Caco-2 (cell line): ENCODE measurements around the gene OLFML2A. TPM values are rescaled to one million over a fixed set of nuclear protein-coding genes. Genes with fewer than 3 reads are reported as not detected.

ENCODE experiments used
- BruUV-seq: library from RNA; stranded (reverse); fragments of 400-500 nt; replicated peaks from 2 replicates; lab custom pipeline; 2021; lab: Mats Ljungman, UMichigan
- CTCF ChIA-PET: fragments of 300-600 bp; sonication (Branson Sonifier 250); formaldehyde crosslinking; loops from one replicate; lab custom pipeline; 2022; ENCODE audit warnings: antibody characterized with exemption; lab: Charles Lee
- POLR2A ChIA-PET: fragments of 300-600 bp; sonication (Branson Sonifier 250); formaldehyde crosslinking; loops from one replicate; lab custom pipeline; 2022; ENCODE audit warnings: antibody characterized with exemption; lab: Charles Lee
- DNase-seq, 2 experiments: peaks; one replicate each; pipeline versions ENCODE4 v3.0.0 to v3.0.0-alpha.2; 2020 to 2022
- H3K27me3 ChIP-seq: replicated peaks from 2 replicates; pipeline ENCODE4 v1.6.0; 2011; ENCODE audit warnings: low read length; ENCODE audit not compliant: control insufficient read depth, insufficient read depth
- H3K36me3 ChIP-seq: 2 replicates; pipeline ENCODE4 v1.5.1; 2011; ENCODE audit warnings: low read length; ENCODE audit not compliant: control insufficient read depth, insufficient read depth
- H3K4me1 ChIP-seq: fragments of 250-450 bp; sonication (Bioruptor Pico); 2 replicates; pipeline ENCODE4 v1.5.1; 2020; ENCODE audit warnings: mild to moderate bottlenecking
- H3K4me3 ChIP-seq: 2 replicates; pipeline ENCODE4 v1.5.1; 2011; ENCODE audit warnings: low read depth, mild to moderate bottlenecking, control low read depth, low read length
- H3K9me3 ChIP-seq: fragments of 250-450 bp; sonication (Bioruptor Pico); 2 replicates; pipeline ENCODE4 v1.5.1; 2020; ENCODE audit warnings: mild to moderate bottlenecking, moderate library complexity
- H3K27ac Mint-ChIP-seq: one replicate; pipeline ENCODE4 v1.8.0; 2022; ENCODE audit warnings: mixed read lengths; ENCODE audit not compliant: unreplicated experiment
- H3K27me3 Mint-ChIP-seq: one replicate; pipeline ENCODE4 v1.8.0; 2022; ENCODE audit warnings: mixed read lengths; ENCODE audit not compliant: insufficient read depth, unreplicated experiment
- H3K36me3 Mint-ChIP-seq: one replicate; pipeline ENCODE4 v1.8.0; 2022; ENCODE audit warnings: mild to moderate bottlenecking, mixed read lengths; ENCODE audit not compliant: insufficient read depth, unreplicated experiment
- H3K4me1 Mint-ChIP-seq: one replicate; pipeline ENCODE4 v1.8.0; 2022; ENCODE audit warnings: low read depth, mixed read lengths; ENCODE audit not compliant: unreplicated experiment
- H3K4me3 Mint-ChIP-seq: one replicate; pipeline ENCODE4 v1.8.0; 2022; ENCODE audit warnings: mild to moderate bottlenecking, moderate library complexity, mixed read lengths; ENCODE audit not compliant: unreplicated experiment
- H3K9me3 Mint-ChIP-seq: one replicate; pipeline ENCODE4 v1.8.0; 2022; ENCODE audit warnings: mixed read lengths; ENCODE audit not compliant: unreplicated experiment
- intact Hi-C: fragments of 100-400 bp; cut with micrococcal nuclease; formaldehyde crosslinking; loops from one replicate; pipeline ENCODE4 v1.10.0; 2022; ENCODE audit not compliant: unreplicated experiment
- total RNA-seq: library from RNA; stranded (reverse); gene quantifications from 2 replicates; pipeline ENCODE4 v1.2.3, GENCODE V29; 2022
- TF ChIP-seq, protein P1 (sequence below), 2 experiments: fragments of 200-600 bp in 1 of 2; IDR thresholded peaks; 1 replicate in 1 of 2; 2 replicates in 1 of 2; pipeline versions ENCODE4 v1.5.1 to v1.8.0; 2011 to 2022; ENCODE audit warnings: antibody characterized with exemption in 1 of 2, control low read depth in 1 of 2, inconsistent platforms in 1 of 2, low read depth in 1 of 2, low read length in 1 of 2, mild to moderate bottlenecking in 1 of 2, moderate library complexity in 1 of 2; ENCODE audit not compliant: insufficient read depth in 1 of 2, severe bottlenecking in 1 of 2, unreplicated experiment in 1 of 2

The OLFML2A gene
- total RNA-seq, 1 experiment from 2014 or later: 1.1 TPM

DNA sequence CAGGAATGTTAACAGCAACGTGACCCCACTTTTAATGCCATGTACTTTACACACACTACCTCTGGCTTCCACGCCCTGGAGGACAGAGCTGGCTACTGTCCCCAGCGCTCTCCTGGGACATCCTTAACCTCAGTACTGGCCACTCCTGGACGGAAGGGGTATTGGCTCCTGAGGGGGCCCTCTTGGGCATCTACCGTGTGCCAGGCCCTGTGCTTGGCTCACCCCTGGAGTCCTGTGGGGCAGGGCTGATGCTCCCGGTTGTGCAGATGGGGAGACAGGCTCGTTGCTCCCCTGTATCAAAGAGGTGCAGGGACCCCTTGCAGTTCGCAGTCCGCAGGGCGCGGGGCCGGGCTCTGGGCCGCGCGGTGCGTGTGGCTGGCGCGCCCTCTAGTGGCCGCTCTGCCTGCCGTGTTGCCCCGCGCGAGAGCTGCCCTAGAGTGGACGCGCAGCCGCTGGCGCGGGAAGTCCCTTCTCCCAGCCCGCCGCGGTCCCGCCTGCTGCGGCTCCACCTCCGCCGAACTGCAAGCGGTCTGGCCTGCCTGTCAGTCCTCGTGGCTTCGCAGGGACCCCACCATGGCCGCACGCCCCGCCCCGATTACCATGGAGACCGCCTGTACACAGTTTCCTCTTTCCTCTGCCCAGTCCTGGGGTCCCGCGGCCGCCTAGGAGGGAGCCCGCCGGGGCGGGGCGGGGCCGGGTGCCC is 76.0 kb downstream of the OLFML2A start, which contains the start of gene WDR38:
Gene WDR38 (plus strand): TSS at position 632 of the 703 bp plus-strand sequence. CDS start 72 bp downstream, outside the sequence.
- Mint-ChIP-seq H3K4me1 (peaks cover 6% of the 10 kb centered on the region), H3K27me3 (no peaks in the 10 kb centered on the region), H3K9me3 (no peaks in the 10 kb centered on the region), H3K36me3 (peaks cover 49% of the 10 kb centered on the region), H3K4me3 (peak within 1 kb of the TSS; percentile 75), H3K27ac (peak within 1 kb of the TSS; percentile 76)
- TF ChIP-seq, protein P1, sequence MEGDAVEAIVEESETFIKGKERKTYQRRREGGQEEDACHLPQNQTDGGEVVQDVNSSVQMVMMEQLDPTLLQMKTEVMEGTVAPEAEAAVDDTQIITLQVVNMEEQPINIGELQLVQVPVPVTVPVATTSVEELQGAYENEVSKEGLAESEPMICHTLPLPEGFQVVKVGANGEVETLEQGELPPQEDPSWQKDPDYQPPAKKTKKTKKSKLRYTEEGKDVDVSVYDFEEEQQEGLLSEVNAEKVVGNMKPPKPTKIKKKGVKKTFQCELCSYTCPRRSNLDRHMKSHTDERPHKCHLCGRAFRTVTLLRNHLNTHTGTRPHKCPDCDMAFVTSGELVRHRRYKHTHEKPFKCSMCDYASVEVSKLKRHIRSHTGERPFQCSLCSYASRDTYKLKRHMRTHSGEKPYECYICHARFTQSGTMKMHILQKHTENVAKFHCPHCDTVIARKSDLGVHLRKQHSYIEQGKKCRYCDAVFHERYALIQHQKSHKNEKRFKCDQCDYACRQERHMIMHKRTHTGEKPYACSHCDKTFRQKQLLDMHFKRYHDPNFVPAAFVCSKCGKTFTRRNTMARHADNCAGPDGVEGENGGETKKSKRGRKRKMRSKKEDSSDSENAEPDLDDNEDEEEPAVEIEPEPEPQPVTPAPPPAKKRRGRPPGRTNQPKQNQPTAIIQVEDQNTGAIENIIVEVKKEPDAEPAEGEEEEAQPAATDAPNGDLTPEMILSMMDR (IDR thresholded peaks at IDR 0.05; ENCODE audit: insufficient read depth in 1 of 2, low read depth in 1 of 2, low read length in 1 of 2, severe bottlenecking in 1 of 2, unreplicated experiment in 1 of 2): peak; percentile 78 to 99
- CTCF ChIA-PET: interaction anchor here (0.5 to 11.7 kb wide), 30 partner anchors 8 to 472 kb away, joined by 3 to 325 read pairs (median 4); partner anchors contain the start of genes ARPC5L, HSPA5, NR6A1 and OLFML2A
- no TSS peak for BruUV-seq
- Histone ChIP-seq H3K9me3 (no peaks in the 10 kb centered on the region), H3K27me3 (no peaks in the 10 kb centered on the region), H3K36me3 (no peaks in the 10 kb centered on the region; the same call in 1 of the 2 replicates), H3K4me1 (peaks cover 7% of the 10 kb centered on the region; the same call in 1 of the 2 replicates), H3K4me3 (peak within 1 kb of the TSS; percentile 47)
- POLR2A ChIA-PET: interaction anchor here (0.5 to 1.4 kb wide), 5 partner anchors 9 to 326 kb away, joined by 3 to 9 read pairs (median 3); partner anchors contain the start of genes ARPC5L and RPL35
- peak; percentile 83 to 85 for DNase-seq
- intact Hi-C loops: loop anchor here (1.0 to 2.0 kb wide), 4 partner anchors 34 to 141 kb away; no protein-coding TSS in a partner anchor

DNA sequence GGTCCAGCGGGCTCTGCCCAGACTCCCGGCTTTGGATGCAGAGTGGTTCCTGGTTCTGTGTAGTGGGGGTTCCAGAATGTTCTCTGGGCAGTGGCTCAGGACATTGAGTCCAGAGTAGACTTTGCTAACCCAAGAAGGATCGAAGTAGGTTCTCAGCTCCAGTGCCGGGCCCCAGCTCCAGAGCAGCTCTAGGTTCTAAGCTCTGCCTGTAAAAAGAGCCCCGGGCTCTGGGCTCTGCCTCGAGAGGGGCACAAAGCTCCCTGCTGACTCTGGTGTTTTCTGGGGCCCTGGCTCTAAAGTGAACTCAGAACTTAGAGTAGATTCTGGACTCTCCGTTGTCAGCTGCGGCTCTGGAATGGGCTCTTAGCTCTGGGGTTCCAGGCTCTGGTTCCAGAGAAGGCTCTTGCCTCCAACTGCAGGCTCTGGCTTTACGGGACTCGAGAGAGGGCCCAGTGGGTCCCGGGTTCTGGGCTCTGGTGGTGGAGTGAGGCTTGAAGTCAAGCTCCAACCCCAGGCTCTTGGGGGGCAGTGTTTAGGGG is 76.7 kb downstream of the OLFML2A start:
- no peaks in the 10 kb centered on the region for H3K27me3 Mint-ChIP-seq
- H3K4me3 Mint-ChIP-seq: peak overlapping the region; percentile 75
- peaks cover 56% of the 10 kb centered on the region for H3K36me3 Mint-ChIP-seq
- intact Hi-C loops: loop anchor here (2.0 kb wide), 1 partner anchor 35 kb away; no protein-coding TSS in a partner anchor
- ChIA-PET POLR2A (interaction anchor here (0.6 to 1.4 kb wide), 2 partner anchors 8 to 82 kb away, joined by 3 to 9 read pairs; partner anchors contain the start of genes ARPC5L and RPL35), CTCF (interaction anchor here (0.6 to 11.7 kb wide), 22 partner anchors 8 to 471 kb away, joined by 3 to 325 read pairs (median 8); partner anchors contain the start of genes ARPC5L, HSPA5, NR6A1 and OLFML2A)
- no TSS peak for BruUV-seq
- no peaks in the 10 kb centered on the region for H3K27me3 ChIP-seq
- peak overlapping the region; percentile 76 for H3K27ac Mint-ChIP-seq
- peaks cover 6% of the 10 kb centered on the region for H3K4me1 Mint-ChIP-seq
- peak overlapping the region; percentile 47 for H3K4me3 ChIP-seq
- no peak for DNase-seq
- H3K4me1 ChIP-seq: peaks cover 7% of the 10 kb centered on the region; the same call in 1 of the 2 replicates
- no peaks in the 10 kb centered on the region for H3K9me3 ChIP-seq
- TF ChIP-seq, protein P1 (IDR thresholded peaks at IDR 0.05; ENCODE audit: insufficient read depth in 1 of 2, low read depth in 1 of 2, low read length in 1 of 2, severe bottlenecking in 1 of 2, unreplicated experiment in 1 of 2): no peak
- no peaks in the 10 kb centered on the region for H3K9me3 Mint-ChIP-seq
- peaks cover 1% of the 10 kb centered on the region; the same call in 1 of the 2 replicates for H3K36me3 ChIP-seq

DNA sequence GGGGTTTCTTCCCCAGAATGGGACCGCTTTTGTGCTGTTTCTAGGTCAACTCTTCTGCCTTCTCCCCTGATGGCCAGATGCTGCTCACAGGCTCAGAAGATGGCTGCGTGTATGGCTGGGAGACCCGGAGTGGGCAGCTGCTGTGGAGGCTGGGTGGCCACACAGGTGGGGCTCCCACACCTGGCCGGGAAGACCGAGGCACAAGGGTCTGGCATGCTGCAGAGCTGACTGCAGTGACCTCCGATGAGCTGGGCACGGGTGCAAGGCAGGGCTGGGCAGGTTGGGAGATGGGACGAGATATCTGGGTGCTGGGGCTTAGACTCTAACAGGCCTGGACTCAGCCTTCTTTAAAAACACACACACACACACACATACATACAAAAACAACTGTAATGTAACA is 77.2 kb downstream of the OLFML2A start:
- H3K27me3 ChIP-seq: no peaks in the 10 kb centered on the region
- H3K36me3 ChIP-seq: peaks cover 3% of the 10 kb centered on the region; the same call in 1 of the 2 replicates
- Mint-ChIP-seq H3K27ac (no peak overlapping the region), H3K36me3 (peaks cover 60% of the 10 kb centered on the region), H3K4me1 (peaks cover 6% of the 10 kb centered on the region), H3K9me3 (no peaks in the 10 kb centered on the region), H3K4me3 (no peak overlapping the region), H3K27me3 (no peaks in the 10 kb centered on the region)
- H3K4me1 ChIP-seq: peaks cover 7% of the 10 kb centered on the region; the same call in 1 of the 2 replicates
- POLR2A ChIA-PET: interaction anchor here (0.6 kb wide), 1 partner anchor 75 kb away, joined by 4 read pairs; no protein-coding TSS in a partner anchor
- CTCF ChIA-PET: interaction anchor here (1.0 to 11.7 kb wide), 7 partner anchors 39 to 89 kb away, joined by 4 to 325 read pairs (median 13); partner anchors contain the start of genes NR6A1 and OLFML2A
- intact Hi-C loops: no loop called here
- TF ChIP-seq, protein P1 (IDR thresholded peaks at IDR 0.05; ENCODE audit: insufficient read depth in 1 of 2, low read depth in 1 of 2, low read length in 1 of 2, severe bottlenecking in 1 of 2, unreplicated experiment in 1 of 2): no peak
- DNase-seq: no peak
- no peaks in the 10 kb centered on the region for H3K9me3 ChIP-seq
- BruUV-seq: no TSS peak
- no peak overlapping the region for H3K4me3 ChIP-seq
